GM18951 (cell line): ENCODE measurements around the gene BACH2.
"Not testable (repeated sequence)": the region's sequence is repeated elsewhere in the genome, so short reads cannot be mapped to it uniquely, and the experiment has no call there.

Source experiments
- POLR2A ChIP-seq: IDR thresholded peaks from 4 replicates; pipeline ENCODE4 v1.6.1; 2011; ENCODE audit warnings: mild to moderate bottlenecking; ENCODE audit not compliant: insufficient read length, insufficient read depth; ENCODE audit errors: extremely low read depth
- in situ Hi-C: fragments of 300-500 bp; cut with MboI; formaldehyde crosslinking; loops from one replicate; pipeline ENCODE4 v1.12.0; 2022; ENCODE audit warnings: low sequenced_read_pairs, mixed read lengths, inconsistent platforms; ENCODE audit not compliant: unreplicated experiment

The BACH2 gene

GRCh38 chr6:90178384-90178855, 118.2 kb downstream of the BACH2 start:
- in situ Hi-C loops, result no loop called here
- TF ChIP-seq POLR2A, result no peak

GRCh38 chr6:90177544-90178383, 118.9 kb downstream of the BACH2 start:
- in situ Hi-C loops, result no loop called here
- no peak for TF ChIP-seq POLR2A

DNA sequence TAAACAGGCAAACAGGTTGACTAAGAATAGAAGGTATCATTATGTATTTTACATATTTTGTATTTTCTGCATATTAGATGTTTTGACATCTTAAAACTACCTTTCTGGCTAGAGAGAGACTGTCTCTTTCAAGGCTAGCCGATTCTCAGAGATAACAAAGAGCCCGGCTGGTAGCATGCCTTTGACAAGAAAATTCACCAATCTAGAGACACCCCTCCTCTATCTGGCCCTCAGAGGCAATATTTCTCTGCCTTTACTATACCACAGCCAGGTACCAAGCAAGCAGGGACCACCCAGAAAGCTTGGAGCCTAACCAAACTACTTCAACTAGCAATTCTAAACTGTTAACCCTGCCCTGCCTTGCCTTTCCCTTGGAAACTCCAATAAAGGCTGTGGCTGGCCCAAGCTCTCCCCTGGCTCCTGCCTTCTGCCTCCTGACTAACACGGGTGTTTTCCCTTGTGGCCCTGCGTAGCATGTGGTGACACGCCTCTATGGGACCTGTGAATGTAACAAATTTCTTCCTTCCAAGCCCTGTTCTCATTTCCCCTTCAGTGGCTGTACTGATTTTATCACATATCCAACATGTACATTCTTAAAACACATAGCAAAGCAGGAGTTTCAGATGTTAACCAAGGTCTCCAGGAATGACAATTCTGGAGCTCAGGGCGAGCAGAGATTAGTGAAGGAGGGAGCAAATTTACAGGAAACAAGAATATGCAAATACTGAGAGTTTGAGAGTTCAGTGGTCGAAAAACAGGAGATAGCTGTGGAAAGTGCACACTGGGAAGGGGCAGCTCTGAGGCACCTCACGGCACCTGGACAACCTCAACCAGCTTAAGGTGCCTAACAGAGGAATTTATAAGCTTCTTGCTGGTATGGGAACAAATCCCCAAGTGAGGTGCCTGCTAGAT, 120.8 kb downstream of the BACH2 start:
- in situ Hi-C loops, result no loop called here
- TF ChIP-seq POLR2A, result no peak

DNA sequence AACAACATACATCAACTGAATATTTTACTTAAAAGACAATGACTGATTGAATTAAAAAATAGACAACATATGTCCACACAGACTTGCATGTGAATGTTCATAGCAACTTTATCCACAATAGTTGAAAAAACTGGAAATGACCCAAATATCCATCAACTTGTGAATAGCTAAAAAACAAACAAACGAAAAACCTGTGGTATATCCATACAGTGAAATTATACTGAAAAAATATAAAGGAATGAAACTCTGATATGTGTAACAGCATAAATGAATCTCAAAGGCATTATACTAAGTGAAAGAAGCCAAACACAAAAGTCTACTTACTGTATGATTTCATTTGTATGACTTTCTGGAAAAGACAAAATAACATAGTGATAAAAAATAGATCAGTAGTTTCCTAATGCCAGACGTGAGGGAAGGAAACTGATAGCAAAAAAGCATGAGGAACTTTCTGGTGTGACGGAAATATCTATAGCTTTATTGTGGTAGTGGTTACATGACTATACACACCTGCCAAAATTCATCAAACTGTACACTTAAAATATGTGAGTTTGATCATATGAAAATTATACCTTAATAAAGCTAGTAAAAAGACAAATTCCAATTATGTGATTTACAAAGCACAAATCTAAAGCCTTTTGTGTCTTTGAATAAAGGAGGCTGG, 123.2 kb downstream of the BACH2 start:
- in situ Hi-C loops, result no loop called here
- no peak for TF ChIP-seq POLR2A

DNA sequence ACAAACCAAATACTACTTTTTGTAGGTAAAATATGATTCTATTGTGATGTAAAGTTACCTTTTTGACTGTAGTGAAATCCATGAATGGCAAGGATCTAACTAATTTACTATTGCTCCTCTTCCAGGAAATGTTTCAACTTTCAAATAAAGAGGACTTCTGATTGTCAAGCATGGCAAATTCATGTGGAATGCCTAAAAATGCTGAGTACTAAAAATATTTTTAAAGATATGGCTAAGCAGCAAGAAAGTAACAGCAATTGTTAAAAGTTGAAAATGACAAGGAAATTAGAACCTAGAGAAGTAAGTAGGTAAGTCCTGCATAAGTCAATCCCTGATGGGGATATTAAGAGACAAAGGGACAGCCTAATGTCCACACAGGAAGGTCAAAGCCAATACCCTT, 126.0 kb downstream of the BACH2 start:
- in situ Hi-C loops, result no loop called here
- no peak for TF ChIP-seq POLR2A

DNA sequence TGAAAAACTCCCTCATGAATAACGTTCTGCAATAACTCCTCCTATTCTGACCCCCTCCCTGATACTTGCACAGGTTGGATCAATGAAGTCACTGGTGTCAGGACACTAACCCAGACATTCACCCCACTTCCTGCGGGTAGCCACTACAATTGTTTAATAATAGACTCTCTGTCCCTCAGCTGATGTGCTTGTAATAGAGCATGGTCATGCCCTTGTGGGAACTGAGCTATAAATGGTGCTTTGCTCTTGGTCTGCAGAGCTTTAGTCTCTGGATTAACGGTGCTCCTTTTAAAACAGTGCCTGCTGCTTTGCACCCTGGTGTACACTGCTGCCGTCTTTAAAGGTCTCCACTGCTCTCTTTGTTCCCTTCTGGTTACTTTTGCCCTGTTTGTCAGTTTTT, 127.3 kb downstream of the BACH2 start:
- in situ Hi-C loops, result no loop called here
- no peak for TF ChIP-seq POLR2A

DNA sequence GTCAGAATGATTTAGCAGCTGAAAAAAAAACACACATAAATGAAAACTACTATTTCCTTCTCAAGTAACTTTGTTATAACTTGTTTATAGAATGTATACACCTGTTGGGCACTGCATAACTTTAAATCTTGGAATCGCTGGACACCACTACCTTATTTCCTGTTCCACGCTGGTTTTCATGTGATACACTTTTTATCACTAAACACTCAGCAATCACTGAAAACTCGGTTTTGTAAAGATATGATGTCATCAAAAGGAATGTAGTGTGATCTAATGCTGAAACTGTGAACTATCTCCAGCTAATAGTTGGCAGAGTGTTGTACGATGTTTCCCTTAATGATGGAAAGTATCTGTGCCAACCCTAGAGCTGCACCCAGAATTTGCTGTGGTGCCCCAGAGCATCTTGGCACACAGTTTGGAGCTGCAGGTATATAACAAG, 127.9 kb downstream of the BACH2 start:
- no peak for TF ChIP-seq POLR2A

DNA sequence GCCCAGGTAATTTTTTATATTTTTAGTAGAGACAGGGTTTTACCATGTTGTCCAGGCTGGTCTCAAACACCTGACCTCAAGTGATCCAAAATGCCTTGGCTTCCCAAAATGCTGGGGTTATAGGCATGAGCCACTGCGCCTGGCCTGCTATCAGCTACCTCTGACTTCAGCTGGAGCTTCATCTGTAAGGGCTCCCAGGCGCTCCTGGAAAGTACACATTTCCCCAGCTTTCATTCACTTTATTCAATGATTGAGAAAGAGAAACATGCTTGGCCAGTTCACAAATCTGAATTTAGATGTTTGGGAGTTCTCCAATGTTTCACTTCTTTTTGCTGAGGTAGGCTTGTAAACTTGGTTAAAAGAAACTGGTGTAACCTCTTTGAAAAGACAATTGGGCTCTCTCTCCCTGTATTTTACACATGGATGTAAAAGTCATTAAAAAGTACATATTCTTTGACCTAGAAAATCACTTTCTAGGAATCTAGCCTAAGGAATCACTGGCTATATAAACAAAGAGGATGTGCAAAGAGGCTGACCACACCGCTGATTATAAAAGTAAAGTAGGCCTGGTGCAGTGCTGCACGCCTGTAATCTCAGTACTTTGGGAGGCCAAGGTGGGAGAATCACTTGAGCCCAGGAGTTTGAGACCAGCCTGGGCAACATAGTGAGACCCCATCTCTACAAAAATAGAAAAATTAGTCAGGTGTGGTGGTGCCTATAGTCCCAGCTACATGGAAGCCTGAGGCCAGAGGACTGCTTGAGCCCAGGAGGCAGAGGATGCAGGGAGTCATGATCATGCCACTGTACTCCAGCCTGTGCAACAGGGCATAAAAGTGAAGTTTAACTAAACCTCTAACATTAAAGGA, 128.9 kb downstream of the BACH2 start:
- no peak for TF ChIP-seq POLR2A
- in situ Hi-C loops, result no loop called here

More for the DNA sequence above, 127.9 kb downstream of the BACH2 start:
- in situ Hi-C loops, result no loop called here

DNA sequence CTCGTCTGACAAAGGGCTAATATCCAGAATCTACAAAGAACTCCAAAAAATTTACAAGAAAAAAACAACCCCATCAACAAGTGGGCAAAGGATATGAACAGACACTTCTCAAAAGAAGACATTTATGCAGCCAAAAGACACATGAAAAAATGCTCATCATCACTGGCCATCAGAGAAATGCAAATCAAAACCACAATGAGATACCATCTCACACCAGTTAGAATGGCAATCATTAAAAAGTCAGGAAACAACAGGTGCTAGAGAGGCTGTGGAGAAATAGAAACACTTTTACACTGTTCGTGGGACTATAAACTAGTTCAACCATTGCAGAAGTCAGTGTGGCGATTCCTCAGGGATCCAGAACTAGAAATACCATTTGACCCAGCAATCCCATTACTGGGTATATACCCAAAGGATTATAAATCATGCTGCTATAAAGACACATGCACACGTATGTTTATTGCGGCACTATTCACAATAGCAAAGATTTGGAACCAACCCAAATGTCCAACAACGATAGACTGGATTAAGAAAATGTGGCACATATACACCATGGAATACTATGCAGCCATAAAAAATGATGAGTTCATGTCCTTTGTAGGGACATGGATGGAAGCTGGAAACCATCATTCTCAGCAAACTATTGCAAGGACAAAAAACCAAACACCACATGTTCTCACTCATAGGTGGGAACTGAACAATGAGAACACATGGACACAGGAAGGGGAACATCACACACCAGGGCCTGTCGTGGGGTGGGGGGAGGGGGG, 130.3 kb downstream of the BACH2 start:
- in situ Hi-C loops, result not testable (repeated sequence)

- in situ Hi-C loops, result no loop called here
Observed at GRCh38 chr6:90162648-90163387, 133.8 kb downstream of the BACH2 start.

DNA sequence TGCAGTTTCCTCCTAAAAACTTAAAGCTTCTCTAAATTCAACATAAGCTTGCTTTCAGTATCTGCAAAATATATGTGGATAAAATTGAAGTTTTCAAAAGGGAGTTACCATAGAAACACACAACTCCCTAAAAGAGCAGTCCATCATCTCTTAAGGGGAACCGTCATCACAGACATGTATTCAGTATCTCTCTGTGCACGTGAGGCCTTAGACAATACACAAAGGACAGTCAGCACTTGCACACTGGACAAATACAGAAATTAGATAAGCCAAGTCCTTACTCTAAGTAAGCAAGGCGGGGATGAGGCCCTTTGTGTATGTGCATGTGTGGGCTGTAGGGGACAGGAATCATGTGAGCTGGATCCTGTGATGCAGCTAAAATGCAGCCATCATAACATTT, 136.6 kb downstream of the BACH2 start:
- TF ChIP-seq POLR2A, result no peak
- in situ Hi-C loops, result no loop called here

More at GRCh38 chr6:90162648-90163387, 133.8 kb downstream of the BACH2 start:
- no peak for TF ChIP-seq POLR2A
